GM18867 (cell line): ENCODE data around the gene TRMT2A.
"Not testable (repeated sequence)": the region's sequence is repeated elsewhere in the genome, so short reads cannot be mapped to it uniquely, and the experiment has no call there.

ENCODE experiments used
- ATAC-seq: cut with Tn5 transposase; IDR thresholded peaks from one replicate; pipeline ENCODE4 v1.9.1; 2021; ENCODE audit warnings: mild to moderate bottlenecking, moderate library complexity; ENCODE audit not compliant: unreplicated experiment

Gene TRMT2A

DNA sequence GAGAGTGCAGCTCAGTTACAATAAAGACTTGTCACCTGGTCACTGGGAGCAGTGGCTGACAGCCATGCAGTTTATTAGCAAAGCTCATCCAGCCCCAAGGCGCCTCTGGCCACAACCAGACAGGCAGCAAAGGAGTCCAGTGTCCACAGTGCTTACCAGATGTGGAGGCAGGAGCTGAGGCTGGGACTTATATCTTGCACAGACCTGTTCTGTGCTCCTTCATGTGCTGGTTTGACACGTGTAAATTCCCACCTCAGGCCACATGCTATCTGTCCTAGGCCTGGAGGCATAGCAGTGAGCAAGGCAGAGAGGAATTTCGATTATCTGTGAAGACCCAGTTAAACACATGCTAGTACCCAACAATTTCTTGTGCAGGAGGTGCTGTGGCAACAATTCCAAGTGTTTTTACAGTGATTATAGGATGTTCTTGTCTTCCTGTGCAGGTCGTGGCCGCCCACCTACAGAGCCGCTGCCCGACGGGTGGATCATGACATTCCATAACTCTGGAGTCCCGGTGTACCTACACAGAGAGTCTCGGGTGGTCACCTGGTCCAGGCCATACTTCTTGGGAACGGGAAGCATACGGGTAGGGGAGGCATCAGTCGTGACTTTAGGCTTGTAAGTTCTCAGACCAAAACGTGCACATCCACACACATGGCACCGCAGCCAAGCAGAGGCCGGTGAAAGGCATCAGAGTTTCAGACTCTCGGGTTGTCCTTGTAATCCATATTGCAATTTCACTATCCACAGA is 27.6 kb downstream of the TRMT2A start:
- no peak for ATAC-seq

DNA sequence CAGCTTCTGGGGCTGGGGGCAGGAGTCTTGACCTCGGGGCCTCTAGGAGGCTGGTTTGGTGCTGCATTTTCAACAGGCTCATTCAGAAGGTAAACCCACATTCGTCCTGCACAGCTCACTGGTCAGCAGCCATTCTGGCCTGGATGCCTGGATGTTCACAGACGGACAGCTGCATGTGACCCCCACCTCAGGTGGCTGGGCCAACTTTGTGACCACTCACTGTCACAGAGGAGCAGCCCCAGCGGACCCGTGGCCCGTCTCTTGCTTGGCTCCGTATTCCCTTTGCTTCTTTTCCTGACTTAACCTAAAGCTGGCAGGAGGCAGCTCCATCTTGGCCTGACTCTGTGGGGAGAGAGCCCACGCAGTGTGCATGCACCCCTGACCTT is 28.8 kb downstream of the TRMT2A start:
- no peak for ATAC-seq

DNA sequence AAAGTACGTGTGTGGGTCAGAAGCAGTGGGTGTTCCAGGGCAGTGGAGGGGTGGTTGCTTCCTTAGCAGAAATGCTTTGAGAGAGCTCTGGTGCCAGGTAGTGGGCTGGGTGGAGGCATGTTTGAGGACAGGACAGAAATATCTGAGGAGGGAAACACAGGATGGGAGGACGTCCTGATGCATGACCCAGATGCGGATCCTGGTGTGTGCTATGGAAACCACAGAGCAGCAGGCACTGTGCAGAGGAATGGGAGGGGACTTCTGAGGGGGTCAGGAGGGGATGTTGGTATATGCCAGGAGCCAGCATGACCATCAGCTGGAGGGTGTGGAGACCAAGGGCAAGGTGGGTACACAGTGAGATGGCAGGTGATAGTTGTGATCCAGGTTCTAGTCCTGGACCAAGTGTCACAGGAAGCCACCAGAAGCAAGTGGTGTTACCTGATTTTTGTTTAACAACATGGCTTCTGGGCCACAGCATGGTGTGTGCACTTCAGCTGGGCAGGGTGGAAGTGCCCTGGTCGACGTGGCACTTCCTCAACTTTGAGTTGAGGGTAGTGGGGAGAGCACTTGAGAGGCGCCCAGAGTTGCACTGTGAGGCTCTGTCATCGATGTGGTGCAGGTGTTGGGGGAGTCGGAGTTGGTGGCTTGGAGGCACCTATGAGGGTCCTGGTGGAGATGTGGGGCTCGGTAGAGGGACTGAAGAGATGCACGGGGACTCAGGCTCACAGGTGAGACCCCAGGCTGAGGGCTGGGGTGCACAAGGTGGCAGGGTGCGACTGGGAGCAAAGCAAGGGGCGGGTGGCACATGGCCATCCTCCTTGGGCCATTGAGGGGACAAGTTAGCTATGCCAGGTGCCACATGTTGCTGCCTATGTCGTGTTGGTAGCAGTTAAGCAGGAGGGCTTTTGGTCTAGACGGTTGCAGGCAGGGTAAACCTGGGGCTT is 29.4 kb downstream of the TRMT2A start:
- ATAC-seq: no peak

DNA sequence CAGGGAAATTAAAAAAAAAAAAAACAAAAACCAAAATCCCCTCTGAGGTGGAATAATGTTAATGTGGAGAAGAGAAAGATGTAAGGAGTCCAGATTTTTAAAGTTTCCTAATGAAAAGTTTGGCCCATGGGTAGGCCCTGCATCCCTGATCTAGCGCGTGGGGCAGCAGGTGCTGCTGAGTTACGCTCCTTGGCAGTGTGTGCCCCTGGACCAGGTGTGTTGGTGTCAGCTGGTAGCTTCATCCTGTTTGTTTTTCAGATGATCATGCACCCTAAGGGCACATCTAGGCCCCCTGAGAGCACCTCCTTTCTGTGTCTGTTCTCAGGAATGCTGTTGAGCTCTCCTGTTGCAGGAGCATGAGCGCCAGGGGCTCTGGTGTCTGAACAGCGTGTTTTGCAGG is 30.3 kb downstream of the TRMT2A start:
- no peak for ATAC-seq

DNA sequence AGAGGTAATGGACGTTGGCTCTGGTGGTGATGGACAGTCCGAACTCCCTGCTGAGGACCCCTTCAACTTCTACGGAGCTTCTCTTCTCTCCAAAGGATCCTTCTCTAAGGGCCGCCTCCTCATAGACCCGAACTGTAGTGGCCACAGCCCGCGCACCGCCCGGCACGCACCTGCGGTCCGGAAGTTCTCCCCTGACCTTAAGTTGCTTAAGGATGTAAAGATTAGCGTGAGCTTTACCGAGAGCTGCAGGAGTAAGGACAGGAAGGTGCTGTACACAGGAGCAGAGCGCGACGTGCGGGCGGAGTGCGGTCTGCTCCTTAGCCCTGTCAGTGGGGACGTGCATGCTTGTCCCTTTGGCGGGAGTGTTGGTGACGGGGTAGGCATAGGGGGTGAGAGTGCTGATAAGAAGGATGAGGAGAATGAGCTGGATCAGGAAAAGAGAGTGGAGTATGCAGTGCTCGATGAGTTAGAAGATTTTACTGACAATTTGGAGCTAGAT is 30.9 kb downstream of the TRMT2A start:
- ATAC-seq: no peak

DNA sequence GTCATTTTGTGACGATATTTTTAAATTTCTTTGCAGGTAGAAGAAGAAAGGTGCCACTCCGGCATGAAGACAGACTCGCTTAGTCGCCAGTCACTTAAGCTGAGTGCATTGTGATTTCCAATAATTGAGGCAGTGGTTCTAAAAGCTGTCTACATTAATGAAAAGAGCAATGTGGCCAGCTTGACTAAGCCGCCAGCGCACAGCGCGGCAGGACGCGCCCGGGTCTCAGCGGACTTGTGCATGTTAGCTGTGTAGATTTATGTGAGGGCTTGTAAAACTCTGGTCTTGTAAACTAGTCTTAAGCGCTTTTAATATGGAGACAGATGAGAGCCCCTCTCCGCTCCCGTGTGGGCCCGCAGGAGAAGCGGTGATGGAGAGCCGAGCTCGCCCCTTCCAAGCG is 31.4 kb downstream of the TRMT2A start:
- ATAC-seq: no peak

DNA sequence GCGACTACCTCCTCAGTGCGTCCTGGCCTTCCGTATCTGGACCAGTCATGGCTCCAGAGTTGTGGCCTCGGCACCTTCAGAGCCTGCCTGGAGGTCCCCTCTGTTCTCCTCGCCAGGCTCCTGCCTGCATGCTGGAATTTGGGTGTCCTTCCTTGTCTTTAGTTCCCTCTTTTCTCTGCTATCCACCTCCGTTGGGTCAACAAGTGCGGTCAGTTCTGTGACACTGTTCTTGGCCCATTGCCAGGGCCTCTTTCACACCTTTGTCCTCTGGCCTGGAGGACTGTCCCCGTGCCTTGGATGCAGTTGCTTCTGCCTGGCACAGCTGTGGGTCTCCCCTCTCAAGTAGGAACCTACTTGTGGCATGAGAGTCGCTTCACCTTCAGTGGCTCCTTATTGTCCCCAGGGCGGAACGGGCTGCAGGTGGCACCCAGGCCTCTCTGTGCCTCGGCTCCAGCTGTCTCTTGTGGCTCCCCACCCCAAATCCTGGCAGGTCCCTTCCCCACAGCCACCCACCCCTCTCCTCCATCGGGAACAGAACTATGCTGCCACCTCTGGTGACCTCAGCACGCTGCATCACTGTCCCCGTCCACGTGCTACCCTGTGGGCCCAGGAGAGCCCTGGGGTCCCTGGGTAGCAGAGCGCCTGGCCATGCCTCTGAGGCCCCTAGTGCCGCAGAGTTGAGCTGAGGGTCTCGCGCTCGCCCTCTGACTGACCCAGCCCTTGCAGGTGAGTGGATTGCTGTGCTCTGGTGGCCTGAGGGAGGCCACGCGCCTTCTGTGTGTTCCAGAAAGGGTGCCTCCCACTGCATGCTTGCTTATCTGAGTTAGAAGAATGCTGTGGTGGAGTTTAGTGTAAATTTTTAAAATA is 32.2 kb downstream of the TRMT2A start:
- ATAC-seq: no peak

DNA sequence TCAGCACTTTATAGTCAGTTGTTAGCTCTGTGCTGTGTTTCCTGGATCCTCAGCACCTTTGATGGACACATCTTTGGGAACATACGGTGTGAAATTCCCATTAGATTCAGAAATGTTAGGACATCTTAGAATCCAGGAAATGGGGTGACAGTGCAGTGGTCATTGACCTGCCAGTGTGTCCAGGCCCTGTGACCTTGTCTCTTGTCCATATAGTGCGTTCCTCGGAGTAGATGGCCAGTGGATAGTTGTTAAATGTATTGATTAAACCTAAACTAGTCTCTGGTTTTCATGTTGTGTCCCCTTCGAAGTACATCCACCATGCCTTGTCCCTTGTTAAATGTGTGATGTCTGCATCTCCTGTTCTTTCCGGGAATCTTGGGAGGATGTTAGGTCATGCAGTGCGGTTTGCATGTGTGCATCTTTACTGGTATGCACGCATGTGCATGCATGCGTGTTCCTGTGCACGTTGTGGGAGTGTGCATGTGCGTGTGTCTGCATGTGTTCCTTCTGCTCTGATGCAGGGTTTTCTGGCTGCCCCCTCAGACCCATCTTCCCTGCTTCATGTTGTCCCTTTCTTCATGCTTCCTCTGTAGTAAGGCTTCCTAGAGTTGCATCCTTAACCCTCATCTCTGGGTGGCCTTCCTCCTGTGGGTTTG is 33.0 kb downstream of the TRMT2A start:
- ATAC-seq: no peak

DNA sequence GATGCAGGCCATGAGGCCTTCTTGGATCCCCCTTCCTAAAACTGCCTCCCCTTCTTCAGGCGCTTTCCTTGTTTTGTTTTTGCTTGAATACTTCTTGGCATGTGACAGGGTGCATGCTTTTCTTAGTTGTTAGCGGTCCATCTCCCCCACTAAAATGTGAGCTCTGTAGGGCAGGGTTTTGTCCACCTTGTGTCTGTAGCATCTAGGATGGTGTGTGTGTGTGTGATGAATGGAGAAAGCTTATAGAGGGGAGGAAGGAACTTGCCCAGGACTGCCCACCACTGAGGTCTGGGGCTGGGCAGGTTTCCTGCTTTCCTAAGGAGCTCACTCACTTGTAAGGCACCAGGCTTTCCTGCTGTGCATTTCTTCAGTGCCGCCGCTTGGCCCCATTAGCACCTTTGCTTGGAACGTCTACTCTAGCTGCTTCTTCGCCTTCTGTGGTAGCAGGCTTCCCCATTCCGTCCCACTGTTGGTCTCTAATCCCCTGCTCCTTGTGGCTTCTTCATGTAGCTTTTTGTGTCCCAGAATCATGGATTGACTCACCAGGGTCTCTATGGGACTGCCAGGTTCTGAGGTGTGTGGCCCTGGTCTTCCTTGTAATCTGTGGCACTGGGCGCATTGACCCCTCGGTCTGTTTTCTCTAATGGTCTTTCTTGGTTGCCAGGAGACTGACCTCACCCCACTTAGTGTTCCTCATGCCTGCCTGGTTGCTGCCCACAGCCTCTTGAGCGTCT is 33.7 kb downstream of the TRMT2A start:
- no peak for ATAC-seq

DNA sequence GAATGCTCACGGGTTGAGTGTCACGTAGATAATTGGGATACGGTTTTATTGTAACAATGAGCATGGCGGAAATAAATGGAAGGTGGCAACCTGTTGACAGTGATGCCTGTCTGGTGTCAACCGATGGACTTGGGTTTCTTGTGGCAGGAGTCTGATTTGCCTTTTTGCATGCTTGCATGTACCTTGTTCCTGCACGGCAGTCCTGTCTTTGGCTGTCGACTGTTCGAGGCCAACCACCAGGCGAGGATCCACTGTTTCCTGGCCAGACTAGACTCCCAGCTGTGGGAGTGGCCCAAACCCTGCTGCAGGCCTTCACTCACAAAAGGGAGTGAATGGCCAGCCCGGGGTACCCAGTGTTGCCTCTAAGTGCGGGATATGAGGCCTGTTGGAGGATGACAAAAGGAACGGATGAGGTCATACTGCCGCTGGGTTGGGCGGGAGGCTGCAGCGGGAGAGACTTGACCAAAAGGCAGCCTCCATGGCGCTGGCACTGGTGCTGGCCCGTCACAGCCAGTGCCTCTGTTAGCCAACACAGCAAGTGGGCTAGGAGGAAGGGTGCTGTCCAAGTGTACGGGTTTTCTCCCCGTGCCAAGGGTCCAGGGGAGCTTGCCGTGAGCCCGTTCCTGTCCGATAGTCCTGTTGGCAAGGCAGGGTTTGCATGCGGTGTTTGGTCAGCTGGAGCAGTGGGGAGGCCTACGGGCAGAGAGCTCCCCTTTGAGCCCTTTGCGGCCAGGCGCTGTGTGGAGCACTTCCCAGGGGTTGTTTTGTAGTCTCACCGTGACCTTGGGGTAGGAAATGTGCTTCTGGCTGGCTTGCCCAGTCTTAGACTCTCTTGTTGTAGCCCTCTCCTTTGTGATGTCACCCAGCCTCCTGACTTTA is 36.0 kb downstream of the TRMT2A start:
- ATAC-seq: no peak

DNA sequence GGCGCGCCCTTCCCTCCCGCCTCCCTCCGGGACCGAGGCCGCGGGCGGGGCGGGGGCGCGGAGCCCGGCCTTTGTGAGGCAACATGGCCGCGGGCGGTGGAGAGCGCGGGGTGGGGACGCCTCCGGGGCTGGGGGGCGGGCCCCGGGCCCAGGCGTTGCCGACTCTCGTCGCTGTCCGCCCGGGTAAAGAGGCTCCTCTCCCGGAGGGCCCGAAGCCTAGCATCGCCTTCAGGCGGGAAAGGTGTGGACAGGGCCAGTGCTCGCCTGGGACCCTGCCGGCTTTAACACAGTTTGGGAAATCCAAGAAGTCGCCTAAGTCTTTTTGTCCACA is 36.6 kb downstream of the TRMT2A start:
- ATAC-seq: peak; percentile 62

DNA sequence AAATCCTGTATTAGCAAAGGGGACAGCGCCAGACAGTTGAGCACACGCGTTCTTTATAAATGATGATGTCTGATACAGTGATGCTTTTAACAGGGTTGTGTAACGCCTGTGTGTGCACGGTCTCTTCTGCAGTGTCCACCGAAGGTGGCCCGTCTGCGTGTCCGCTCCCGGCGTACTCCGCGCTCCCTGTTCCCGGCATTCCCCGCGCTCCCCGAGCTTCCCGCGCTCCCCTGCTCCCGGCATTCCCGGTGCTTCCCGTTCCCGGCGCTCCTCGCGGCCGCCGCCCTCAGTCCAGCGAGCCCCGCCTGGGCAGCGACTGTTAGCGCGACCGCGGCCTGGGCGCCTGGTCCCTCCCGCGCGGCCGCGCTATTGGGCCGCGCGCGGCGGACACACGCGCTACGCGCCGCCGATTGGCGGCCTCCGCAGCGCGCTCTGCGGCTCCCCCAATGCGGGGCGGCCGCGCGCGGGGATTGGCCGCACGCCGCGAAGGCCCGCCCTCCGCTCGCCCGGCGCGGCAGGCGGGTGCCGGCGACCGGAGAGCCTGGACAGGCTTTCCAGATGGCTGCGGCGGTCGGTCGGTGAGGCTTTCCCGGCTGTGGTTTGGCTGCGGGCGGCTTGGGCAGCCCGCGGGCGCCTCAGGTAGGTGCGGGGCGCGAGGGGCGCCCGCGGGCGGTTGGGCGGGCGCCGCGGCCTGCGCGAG is 37.1 kb downstream of the TRMT2A start, which contains the start of gene DGCR8:
Gene DGCR8 (plus strand): TSS at position 497 of the 700 bp plus-strand sequence. CDS start 5,723 bp downstream, outside the sequence.
- ATAC-seq: peak; percentile 77

DNA sequence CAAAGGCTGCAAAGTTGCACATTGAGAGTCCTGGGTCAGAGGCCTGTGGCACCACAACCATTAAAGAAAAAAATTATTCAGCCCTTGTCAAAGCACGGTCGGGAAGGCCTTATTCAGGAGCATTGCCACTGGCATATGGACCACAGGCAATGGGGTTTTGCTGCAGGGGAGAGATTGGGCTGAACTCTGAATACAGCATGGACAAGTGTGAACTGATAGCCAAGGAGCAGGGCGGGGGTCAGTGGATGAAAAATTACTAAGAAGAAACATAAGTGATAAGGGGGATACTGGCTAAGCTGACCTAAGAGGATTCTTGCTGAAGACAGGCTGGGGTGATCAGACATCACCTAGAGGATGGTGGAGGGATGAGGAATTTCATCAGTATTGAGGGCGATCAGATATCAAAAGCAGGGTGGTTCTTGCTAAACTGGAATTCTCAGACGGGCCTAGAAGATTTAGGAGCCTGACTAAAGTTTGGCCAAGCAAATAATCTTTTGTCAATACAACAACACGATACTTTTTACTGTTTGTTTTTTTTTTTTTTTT is 40.3 kb downstream of the TRMT2A start:
- ATAC-seq: no peak

DNA sequence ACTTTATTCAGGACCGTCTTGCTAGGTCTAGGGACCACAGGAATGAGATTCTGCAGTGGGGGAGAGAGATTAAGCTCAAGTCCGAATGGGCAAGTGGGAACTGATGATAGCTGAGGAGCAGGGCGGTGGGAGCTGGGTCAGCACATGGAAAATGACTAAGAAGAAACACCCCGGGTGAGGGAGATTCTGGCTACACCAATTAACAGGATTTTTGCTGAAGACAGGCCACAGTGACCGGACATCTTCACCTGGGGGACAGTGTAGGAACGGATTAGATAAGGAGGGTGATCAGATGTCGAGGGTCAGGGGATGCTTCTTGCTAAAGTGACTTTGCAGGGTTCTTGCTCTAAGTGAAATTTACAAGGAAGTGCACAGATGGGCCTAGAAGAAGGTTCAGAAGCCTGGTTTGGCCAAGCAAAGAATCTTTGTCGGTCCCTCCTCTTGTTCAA is 45.5 kb downstream of the TRMT2A start:
- no peak for ATAC-seq

DNA sequence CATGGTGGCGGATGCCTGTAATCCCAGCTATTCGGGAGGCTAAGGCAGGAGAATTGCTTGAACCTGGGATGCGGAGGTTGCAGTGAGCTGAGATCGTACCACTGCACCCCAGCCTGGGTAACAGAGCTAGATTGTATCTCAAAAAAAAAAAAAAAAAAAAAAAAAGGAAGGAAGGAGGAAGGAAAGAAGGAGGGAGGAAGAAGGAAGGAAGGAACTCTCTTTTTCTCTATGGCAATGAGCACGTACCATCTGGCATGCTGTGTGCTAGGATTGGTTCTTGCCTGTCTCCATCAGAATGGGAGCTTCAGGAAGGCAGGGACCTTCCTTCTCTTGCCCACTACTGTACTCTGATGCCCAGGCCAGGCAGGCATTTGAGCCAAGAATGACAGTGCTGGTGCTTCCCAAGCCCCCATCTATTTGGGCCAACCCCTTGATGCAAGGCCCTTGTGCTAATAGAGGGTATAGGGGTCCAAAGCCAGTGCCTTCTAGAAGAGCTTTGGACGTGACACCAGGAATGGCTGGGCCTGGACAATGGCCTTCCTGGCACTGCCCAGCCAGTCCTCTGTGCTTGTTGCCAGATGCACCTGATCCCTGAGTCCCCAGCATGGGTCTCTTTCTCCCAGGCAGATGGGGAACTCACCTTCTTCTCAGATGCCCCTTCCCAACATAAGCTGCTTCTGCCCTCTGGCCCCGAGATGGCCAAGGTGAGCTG is 47.5 kb downstream of the TRMT2A start:
- no peak for ATAC-seq

DNA sequence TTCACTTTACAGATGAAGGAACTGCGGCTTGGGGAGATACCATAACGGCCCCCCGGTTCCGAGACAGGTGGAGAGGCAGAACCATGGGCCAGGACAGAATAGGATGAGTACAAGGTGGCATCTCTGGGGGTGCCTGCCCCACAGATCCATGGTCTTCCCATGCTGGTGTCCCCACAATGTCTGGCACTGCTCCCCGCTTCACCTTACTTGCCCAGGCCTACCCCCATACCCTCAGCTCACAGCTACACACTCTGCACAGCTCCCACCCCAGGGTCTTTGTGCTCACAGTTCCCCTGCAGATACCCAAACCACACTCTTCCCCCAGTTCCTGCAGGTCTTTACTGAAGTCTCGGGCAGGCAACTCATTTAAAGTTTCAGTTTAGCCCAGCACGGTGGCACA is 48.4 kb downstream of the TRMT2A start:
- no peak for ATAC-seq

DNA sequence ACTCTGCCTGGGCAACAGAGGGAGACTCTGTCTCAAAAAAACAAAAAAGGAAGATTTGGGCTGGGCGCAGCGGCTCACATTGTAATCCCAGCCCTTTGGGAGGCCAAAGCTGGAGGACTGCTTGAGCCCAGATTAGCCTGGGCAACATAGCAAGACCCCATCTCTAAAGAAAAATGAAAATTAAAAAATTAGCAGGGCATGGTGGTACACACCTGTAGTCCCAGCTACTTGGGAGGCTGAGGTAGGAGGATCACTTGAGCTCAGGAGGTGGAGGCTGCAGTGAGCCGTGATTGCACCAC is 49.7 kb downstream of the TRMT2A start:
- not testable (repeated sequence) for ATAC-seq
